ENCODE measurements around the gene AOC3.
"Not testable (repeated sequence)": the region's sequence is repeated elsewhere in the genome, so short reads cannot be mapped to it uniquely, and the experiment has no call there.

AOC3 gene

DNA sequence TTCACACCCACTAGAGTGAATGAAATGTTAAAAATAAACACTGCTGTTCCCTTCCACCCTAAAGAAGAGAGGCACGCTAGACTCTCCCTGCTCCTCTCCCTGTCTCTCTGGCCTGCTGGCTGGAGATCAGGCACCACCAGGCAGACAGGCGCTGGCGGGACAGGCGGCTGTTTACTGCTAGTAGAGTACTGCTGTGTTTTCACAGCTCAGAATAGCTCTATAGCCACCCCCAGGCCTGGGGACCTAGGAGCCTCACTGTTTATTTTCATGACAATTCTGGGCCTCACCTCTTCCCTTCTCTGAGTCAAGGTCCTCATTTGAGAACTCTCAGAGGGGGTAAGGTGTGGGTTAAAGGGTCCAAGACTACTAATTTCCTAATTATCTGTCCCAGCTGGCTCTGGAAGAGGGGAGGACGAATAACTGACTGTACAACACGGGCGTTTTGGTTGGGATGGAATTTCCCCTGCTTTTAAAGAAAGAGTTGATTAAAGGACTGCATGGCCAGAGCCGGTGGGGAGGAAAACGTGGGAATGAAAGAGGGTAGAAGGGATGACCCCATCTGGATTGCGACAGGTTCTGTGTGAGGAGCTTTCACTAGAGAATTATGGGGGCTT is 40.6 kb downstream of the AOC3 start:
- no peak for DNase-seq (ENCODE audit: low read depth in 2 of 2)

DNA sequence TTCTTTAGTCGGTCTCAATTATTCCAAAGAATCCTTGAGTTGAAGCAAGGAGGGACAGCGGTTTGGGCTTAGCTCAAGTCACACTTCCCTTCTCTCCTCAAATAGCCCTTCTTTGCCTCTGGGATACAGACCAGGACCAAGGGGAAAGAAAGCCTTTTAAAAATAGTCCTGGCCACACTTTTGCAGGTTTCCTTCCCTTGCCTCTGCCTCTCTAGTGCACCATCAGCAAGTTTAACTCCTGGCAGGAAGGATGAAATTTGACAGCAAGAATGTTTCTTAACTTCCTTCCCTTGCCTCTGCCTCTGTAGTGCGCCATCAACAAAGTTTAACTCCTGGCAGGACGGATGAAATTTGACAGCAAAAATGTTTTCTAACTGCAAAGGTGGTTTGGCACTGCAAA is 42.4 kb downstream of the AOC3 start:
- no peak for DNase-seq (ENCODE audit: low read depth in 2 of 2)

DNA sequence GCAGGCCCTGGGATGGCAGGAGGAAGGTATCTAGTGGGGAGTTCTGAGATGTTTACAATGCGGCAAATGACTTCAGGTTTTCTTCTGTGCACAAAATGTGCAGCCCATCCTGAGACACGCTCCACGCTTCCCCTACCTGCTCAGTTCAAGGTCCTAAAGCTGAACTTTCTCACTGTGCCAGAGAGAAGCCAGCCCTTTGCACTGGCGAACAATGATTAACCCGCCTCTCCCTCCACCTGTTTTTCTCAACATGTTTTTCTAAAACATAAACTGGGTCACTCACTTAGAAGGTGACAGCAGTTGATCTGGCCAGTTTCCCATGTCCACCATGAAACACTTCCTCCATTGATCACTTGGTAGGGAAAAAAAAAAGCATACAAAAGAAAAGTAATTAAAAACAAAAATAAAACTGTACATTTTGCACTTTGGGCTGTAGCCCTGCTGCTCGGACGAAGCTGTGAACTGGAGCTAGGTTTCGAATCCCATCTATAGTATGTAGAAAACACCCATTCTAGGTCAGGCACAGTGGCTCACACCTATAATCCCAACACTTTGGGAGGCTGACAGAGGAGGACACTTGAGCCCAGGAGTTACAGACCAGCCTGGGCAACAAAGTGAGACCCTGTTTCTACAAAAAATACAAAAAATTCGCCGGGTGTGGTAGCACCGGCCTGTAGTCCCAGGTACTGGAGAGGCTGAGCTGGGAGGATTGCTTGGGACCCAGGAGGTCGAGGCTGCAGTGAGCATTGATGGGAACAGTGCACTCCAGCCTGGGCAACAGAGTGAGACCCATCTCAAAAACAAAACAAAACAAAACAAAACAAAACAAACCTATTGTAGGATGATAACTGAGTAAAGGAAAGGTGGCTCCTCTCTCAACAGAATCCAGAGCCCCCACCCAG is 43.5 kb downstream of the AOC3 start:
- no peak for DNase-seq (ENCODE audit: low read depth in 2 of 2)

GRCh38 chr17:42895185-42895555 is 44.2 kb downstream of the AOC3 start:
- DNase-seq (ENCODE audit: low read depth in 2 of 2): no peak

DNA sequence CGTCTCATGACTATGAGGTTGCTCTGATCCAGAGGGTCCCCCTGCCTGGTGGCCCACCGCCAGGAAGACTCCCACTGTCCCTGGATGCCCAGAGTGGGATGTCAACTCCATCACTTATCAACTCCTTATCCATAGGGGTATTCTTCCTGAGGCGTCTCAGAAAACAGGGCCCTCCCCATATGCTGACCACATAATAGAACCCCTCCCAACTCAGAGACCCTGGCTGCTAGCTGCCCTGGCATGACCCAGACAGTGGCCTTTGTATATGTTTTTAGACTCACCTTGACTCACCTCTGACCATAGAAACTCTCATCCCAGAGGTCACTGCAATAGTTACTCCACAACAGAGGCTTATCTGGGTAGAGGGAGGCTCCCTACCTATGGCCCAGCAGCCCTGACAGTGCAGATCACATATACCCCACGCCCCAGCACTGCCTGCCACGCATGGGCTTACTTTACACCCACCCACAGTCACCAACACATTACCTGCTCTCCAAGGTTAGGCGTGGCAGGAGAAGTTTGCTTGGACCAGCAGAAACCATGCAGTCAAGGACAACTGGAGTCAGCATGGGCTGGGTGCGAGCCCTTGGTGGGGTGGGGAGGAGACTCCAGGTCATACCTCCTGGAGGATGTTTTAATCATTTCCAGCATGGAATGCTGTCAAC is 47.3 kb downstream of the AOC3 start:
- DNase-seq (ENCODE audit: low read depth in 2 of 2): no peak

DNA sequence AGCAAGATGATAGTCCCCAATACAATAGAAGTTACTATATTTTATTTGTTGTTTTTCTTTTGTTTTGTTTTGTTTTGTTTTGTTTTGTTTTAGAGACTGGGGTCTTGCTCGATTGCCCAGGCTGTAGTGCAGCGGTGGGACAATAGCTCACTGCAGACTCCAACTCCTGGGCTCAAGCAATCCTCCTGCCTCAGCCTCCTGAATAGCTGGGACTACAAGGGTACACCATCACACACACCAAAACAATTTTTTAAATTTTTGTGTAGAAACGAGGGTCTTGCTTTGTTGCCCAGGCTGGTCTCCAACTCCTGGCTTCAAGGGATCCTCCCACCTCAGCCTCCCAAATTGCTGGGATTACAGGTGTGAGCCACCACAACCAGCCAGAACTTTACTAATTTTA is 49.0 kb downstream of the AOC3 start:
- DNase-seq (ENCODE audit: low read depth in 2 of 2): not testable (repeated sequence)

- DNase-seq (ENCODE audit: low read depth in 2 of 2): no peak
Measured at GRCh38 chr17:42900460-42901331, 49.7 kb downstream of the AOC3 start, which contains the start of gene G6PC1. Gene G6PC1, plus strand, starts transcription at chr17:42900799. Its CDS starts 78 bp downstream, at chr17:42900877.

GRCh38 chr17:42901535-42902229 is 50.7 kb downstream of the AOC3 start:
- DNase-seq (ENCODE audit: low read depth in 2 of 2): no peak

GRCh38 chr17:42904110-42904469 is 53.1 kb downstream of the AOC3 start:
- DNase-seq (ENCODE audit: low read depth in 2 of 2): no peak

DNA sequence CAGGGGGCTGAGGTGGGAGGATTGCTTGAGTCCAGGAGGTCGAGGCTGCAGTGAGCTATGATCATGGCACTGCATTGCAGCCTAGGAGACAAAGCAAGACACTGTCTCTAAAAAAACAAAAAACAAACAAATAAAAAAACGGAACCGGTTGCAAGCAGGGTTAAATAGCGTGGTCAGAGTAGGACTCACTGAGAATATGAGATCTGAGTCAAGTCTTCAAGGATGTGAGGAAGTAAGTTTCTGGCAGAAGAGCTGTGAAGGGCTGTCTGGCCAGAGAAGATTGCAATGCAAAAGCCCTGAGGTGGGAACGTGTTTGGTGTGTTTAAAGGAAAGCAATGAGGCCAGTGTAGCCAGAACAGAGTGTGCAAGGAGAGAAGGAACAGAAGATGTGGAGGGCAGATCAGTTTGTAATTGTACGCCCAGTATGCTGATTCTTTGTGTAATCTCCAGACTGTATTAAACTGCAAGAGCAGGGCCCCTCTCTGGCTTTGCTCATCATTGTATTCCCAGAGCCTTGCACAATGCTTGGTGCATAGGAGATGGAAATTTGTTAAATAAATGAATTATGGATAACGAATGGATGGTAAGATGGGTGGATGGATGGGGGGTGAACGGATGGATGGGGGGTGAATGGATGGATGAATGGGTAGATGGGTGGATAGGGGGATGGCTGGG is 55.9 kb downstream of the AOC3 start:
- DNase-seq (ENCODE audit: low read depth in 2 of 2): no peak
